ENCODE results near the gene UNK. TPM values are rescaled to one million over a fixed set of nuclear protein-coding genes. Genes with fewer than 3 reads are reported as not detected.

The UNK gene
- total and polyA plus RNA-seq, 9 of the 15 experiments (the other 6 are each of a cell fraction or from before 2014, with no cell fraction given): 12.8 to 38.6 (median 24.8) TPM

DNA sequence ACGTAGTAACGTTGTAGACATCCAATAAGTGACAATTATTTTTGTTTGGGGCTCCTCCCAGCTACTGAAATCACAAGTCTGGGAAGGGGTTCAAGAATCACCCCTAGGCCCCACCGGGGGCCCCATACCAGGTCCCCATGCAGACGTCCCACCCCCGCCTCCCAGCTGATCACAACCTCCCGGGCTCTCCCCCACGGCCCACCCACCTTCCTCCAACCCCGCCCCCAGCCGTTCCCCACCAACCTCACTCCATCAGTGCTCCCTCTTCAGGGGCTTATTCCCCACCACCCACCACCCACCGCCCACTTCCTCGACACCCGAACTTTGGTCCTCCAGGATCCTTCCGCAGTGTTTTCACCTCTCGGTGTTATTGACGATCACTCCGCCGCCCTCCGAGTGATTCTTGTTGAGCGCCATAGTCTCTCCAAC lies 70.3 kb downstream of the UNK start:
- BruUV-seq (replicated peaks): no TSS peak
- FAIRE-seq: no peak
- TF ChIP-seq FOXK2 (conservative IDR thresholded peaks at IDR 0.05 in 1 of 2, IDR thresholded peaks at IDR 0.05 in 1 of 2; ENCODE audit: low read depth in 2 of 2) (no peak), CEBPB (tag; IDR thresholded peaks at IDR 0.05) (no peak), SIN3A (IDR thresholded peaks at IDR 0.05; ENCODE audit: borderline replicate concordance in 2 of 2, control insufficient read depth in 1 of 2, low read depth in 2 of 2, low read length in 2 of 2) (peak; percentile 86 to 95; a peak in 3 of 4 replicates), EZH2 (IDR thresholded peaks at IDR 0.05; ENCODE audit: borderline replicate concordance, low read depth, low read length) (no peak), ZNF740 (CRISPR knock-in tag; IDR thresholded peaks at IDR 0.05) (no peak), ZNF740 (tag; IDR thresholded peaks at IDR 0.05) (no peak), HMGN3 (IDR thresholded peaks at IDR 0.05; ENCODE audit: borderline replicate concordance, extremely low read depth, insufficient read length, low read depth, low read length) (no peak), MED1 (CRISPR knock-in tag; IDR thresholded peaks at IDR 0.05; ENCODE audit: borderline replicate concordance) (no peak), ZBTB7A (IDR thresholded peaks at IDR 0.05; ENCODE audit: borderline replicate concordance, control insufficient read depth, low read depth, low read length) (peak; percentile 98), MCM3 (IDR thresholded peaks at IDR 0.05) (no peak), SAP30 (IDR thresholded peaks at IDR 0.05; ENCODE audit: borderline replicate concordance, insufficient read depth, low read depth, low read length, poor library complexity, severe bottlenecking) (peak; percentile 31)
- TF ChIP-seq, protein P1, sequence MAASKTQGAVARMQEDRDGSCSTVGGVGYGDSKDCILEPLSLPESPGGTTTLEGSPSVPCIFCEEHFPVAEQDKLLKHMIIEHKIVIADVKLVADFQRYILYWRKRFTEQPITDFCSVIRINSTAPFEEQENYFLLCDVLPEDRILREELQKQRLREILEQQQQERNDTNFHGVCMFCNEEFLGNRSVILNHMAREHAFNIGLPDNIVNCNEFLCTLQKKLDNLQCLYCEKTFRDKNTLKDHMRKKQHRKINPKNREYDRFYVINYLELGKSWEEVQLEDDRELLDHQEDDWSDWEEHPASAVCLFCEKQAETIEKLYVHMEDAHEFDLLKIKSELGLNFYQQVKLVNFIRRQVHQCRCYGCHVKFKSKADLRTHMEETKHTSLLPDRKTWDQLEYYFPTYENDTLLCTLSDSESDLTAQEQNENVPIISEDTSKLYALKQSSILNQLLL (CRISPR knock-in tag; IDR thresholded peaks at IDR 0.05; ENCODE audit: borderline replicate concordance): no peak
- TF ChIP-seq, protein P2, sequence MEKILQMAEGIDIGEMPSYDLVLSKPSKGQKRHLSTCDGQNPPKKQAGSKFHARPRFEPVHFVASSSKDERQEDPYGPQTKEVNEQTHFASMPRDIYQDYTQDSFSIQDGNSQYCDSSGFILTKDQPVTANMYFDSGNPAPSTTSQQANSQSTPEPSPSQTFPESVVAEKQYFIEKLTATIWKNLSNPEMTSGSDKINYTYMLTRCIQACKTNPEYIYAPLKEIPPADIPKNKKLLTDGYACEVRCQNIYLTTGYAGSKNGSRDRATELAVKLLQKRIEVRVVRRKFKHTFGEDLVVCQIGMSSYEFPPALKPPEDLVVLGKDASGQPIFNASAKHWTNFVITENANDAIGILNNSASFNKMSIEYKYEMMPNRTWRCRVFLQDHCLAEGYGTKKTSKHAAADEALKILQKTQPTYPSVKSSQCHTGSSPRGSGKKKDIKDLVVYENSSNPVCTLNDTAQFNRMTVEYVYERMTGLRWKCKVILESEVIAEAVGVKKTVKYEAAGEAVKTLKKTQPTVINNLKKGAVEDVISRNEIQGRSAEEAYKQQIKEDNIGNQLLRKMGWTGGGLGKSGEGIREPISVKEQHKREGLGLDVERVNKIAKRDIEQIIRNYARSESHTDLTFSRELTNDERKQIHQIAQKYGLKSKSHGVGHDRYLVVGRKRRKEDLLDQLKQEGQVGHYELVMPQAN (IDR thresholded peaks at IDR 0.05; ENCODE audit: borderline replicate concordance): no peak
- TF ChIP-seq, protein P3, sequence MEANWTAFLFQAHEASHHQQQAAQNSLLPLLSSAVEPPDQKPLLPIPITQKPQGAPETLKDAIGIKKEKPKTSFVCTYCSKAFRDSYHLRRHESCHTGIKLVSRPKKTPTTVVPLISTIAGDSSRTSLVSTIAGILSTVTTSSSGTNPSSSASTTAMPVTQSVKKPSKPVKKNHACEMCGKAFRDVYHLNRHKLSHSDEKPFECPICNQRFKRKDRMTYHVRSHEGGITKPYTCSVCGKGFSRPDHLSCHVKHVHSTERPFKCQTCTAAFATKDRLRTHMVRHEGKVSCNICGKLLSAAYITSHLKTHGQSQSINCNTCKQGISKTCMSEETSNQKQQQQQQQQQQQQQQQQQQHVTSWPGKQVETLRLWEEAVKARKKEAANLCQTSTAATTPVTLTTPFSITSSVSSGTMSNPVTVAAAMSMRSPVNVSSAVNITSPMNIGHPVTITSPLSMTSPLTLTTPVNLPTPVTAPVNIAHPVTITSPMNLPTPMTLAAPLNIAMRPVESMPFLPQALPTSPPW (CRISPR knock-in tag; IDR thresholded peaks at IDR 0.05): no peak

More for the DNA sequence above, 70.3 kb downstream of the UNK start:
- H3K4me2 ChIP-seq (ENCODE audit: insufficient read depth, low read length): peak overlapping the region; percentile 93
- peak overlapping the region; percentile 84 for H3K27ac ChIP-seq (ENCODE audit: extremely low read depth, low read depth, low read length)
- peak overlapping the region; percentile 68; the same call in 1 of the 2 replicates for H2AFZ ChIP-seq (ENCODE audit: low read depth, low read length)
- H3K9me3 ChIP-seq (replicated peaks; ENCODE audit: control insufficient read depth, insufficient read depth, low read depth, low read length): no peaks in the 10 kb centered on the region
- POLR2A ChIA-PET: interaction anchor here (0.7 to 8.2 kb wide), 13 partner anchors 10 to 418 kb away, joined by 3 to 109 read pairs (median 4); partner anchors contain the start of genes GALK1, UNC13D and UNK
- peak overlapping the region; percentile 77 to 83 for H3K9ac ChIP-seq (ENCODE audit: insufficient read depth in 1 of 2, low read depth in 2 of 2, low read length in 2 of 2)
- in situ Hi-C loops (cut with MboI) (no loop called here), intact Hi-C loops (cut with micrococcal nuclease) (loop anchor here (2.0 to 5.0 kb wide), 2 partner anchors 42 to 73 kb away; partner anchors contain the start of genes TRIM65 and UNK)
- no peaks in the 10 kb centered on the region for H4K20me1 ChIP-seq (replicated peaks; ENCODE audit: control insufficient read depth, insufficient read depth, low read length)
- H3K4me1 ChIP-seq (replicated peaks in 1 of 2; ENCODE audit: control insufficient read depth in 2 of 2, insufficient read depth in 2 of 2, low read length in 2 of 2): peaks cover 31 to 35% of the 10 kb centered on the region in 2 experiments
- no peaks in the 10 kb centered on the region for H3K27me3 ChIP-seq (ENCODE audit: control insufficient read depth in 2 of 2, insufficient read depth in 2 of 2, low read length in 2 of 2)
- ATAC-seq: peak; percentile 12
- whole genome bisulfite sequencing (ENCODE audit: insufficient coverage, low coverage, missing lambda C conversion rate): 0% methylated on average over 15 of the region's 19 CpGs
- peaks cover 34% of the 10 kb centered on the region for H3K79me2 ChIP-seq (ENCODE audit: control insufficient read depth, insufficient read depth, low read length)
- peaks cover 15% of the 10 kb centered on the region; the same call in 2 of the 3 replicates for H3K36me3 ChIP-seq (ENCODE audit: control insufficient read depth, insufficient read depth, low read length)
- H3K4me3 ChIP-seq: peak overlapping the region; percentile 88
- CTCF ChIA-PET (ENCODE audit: low intra/inter-chr PET ratio): interaction anchor here (2.6 kb wide), 1 partner anchor 42 kb away, joined by 16 read pairs; the partner anchor contains the start of gene TRIM65
- no peaks in the 10 kb centered on the region for H3K9me1 ChIP-seq (ENCODE audit: control insufficient read depth, insufficient read depth, low read length)
- DNase-seq (ENCODE audit: extremely low read depth in 1 of 4, low spot score in 3 of 4): peak in 3 of 4 experiments; percentile 79 to 83 (median 81)
